ENCODE measurements around the gene TSPYL1.

DNA sequence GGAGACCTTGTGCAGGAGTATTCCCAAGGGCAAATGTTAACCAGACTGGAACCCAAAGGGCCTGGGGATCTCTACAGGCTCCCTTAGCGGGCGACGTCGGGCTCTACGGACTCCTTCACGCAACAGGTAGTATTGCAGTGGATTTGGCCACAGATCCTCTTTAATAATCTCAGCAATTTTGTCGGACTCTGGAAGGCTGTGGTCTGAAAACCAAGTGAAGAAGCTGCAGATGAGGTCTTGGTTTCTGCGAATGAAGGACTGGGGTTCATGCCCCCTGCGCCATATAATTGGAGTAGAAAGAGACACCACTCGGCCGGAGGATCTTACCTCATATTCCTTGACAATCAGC, 1.3 kb downstream of the TSPYL1 start:
- TF ChIP-seq POLR2AphosphoS5 (IDR thresholded peaks at IDR 0.05) (no peak), SMC3 (conservative IDR thresholded peaks at IDR 0.05; ENCODE audit: poor library complexity) (no peak)
- TF ChIP-seq, protein P1, sequence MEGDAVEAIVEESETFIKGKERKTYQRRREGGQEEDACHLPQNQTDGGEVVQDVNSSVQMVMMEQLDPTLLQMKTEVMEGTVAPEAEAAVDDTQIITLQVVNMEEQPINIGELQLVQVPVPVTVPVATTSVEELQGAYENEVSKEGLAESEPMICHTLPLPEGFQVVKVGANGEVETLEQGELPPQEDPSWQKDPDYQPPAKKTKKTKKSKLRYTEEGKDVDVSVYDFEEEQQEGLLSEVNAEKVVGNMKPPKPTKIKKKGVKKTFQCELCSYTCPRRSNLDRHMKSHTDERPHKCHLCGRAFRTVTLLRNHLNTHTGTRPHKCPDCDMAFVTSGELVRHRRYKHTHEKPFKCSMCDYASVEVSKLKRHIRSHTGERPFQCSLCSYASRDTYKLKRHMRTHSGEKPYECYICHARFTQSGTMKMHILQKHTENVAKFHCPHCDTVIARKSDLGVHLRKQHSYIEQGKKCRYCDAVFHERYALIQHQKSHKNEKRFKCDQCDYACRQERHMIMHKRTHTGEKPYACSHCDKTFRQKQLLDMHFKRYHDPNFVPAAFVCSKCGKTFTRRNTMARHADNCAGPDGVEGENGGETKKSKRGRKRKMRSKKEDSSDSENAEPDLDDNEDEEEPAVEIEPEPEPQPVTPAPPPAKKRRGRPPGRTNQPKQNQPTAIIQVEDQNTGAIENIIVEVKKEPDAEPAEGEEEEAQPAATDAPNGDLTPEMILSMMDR (IDR thresholded peaks at IDR 0.05; ENCODE audit: poor library complexity, severe bottlenecking) = no peak
